ENCODE data around the gene PAQR9. TPM values are rescaled to one million over a fixed set of nuclear protein-coding genes. Genes with fewer than 3 reads are reported as not detected.
A peak's percentile ranks its signal among the peaks of the same experiment; 100 is the strongest.

Gene PAQR9
- total RNA-seq, 1 donor, result 0.09 TPM

GRCh38 chr3:142935963-142936362, 27.5 kb downstream of the PAQR9 start:
- DNase-seq (ENCODE audit: low read depth), result peak; percentile 15
- H3K4me3 ChIP-seq (ENCODE audit: low read depth, low read length), result no peak overlapping the region
- no peak for TF ChIP-seq CTCF (IDR thresholded peaks at IDR 0.05; ENCODE audit: insufficient read depth, low read length)

- H3K4me3 ChIP-seq (ENCODE audit: low read depth, low read length), result no peak overlapping the region
- TF ChIP-seq CTCF (IDR thresholded peaks at IDR 0.05; ENCODE audit: insufficient read depth, low read length), result no peak
- no peak for DNase-seq (ENCODE audit: low read depth)
These were observed 28.6 kb downstream of the PAQR9 start for GRCh38 chr3:142934887-142935269.

GRCh38 chr3:142934128-142934886, 29.2 kb downstream of the PAQR9 start:
- TF ChIP-seq CTCF (IDR thresholded peaks at IDR 0.05; ENCODE audit: insufficient read depth, low read length), result no peak
- H3K4me3 ChIP-seq (ENCODE audit: low read depth, low read length), result no peak overlapping the region
- DNase-seq (ENCODE audit: low read depth), result no peak

- no peak for TF ChIP-seq CTCF (IDR thresholded peaks at IDR 0.05; ENCODE audit: insufficient read depth, low read length)
- no peak for DNase-seq (ENCODE audit: low read depth)
- no peak overlapping the region for H3K4me3 ChIP-seq (ENCODE audit: low read depth, low read length)
These were observed 32.3 kb downstream of the PAQR9 start for GRCh38 chr3:142931222-142931621.

GRCh38 chr3:142930463-142930862, 33.0 kb downstream of the PAQR9 start:
- no peak overlapping the region for H3K4me3 ChIP-seq (ENCODE audit: low read depth, low read length)
- DNase-seq (ENCODE audit: low read depth), result peak; percentile 47
- TF ChIP-seq CTCF (IDR thresholded peaks at IDR 0.05; ENCODE audit: insufficient read depth, low read length), result peak; percentile 22

GRCh38 chr3:142929890-142930289, 33.6 kb downstream of the PAQR9 start:
- H3K4me3 ChIP-seq (ENCODE audit: low read depth, low read length), result no peak overlapping the region
- no peak for DNase-seq (ENCODE audit: low read depth)
- no peak for TF ChIP-seq CTCF (IDR thresholded peaks at IDR 0.05; ENCODE audit: insufficient read depth, low read length)

GRCh38 chr3:142929109-142929508, 34.4 kb downstream of the PAQR9 start:
- peak; percentile 42 for TF ChIP-seq CTCF (IDR thresholded peaks at IDR 0.05; ENCODE audit: insufficient read depth, low read length)
- no peak overlapping the region for H3K4me3 ChIP-seq (ENCODE audit: low read depth, low read length)
- DNase-seq (ENCODE audit: low read depth), result peak; percentile 35
